ENCODE results near the gene MTCH1. TPM values are rescaled to one million over a fixed set of nuclear protein-coding genes. Genes with fewer than 3 reads are reported as not detected.

Gene MTCH1
- total RNA-seq, 2 donors from 2014 or later = 237 to 273 TPM

GRCh38 chr6:36986704-36987047, 680 bp upstream of the MTCH1 start:
- Histone ChIP-seq H3K27me3 (replicated peaks; ENCODE audit: insufficient read depth) (no peaks in the 10 kb centered on the region), H3K9me3 (no peaks in the 10 kb centered on the region), H3K27ac (peak overlapping the region; percentile 96 to 97), H3K36me3 (no peaks in the 10 kb centered on the region), H3K4me3 (peak overlapping the region; percentile 99), H3K4me1 (ENCODE audit: control insufficient read depth in 1 of 2, low read depth in 2 of 2) (peaks cover 27 to 44% of the 10 kb centered on the region in 2 donors)
- no peak for TF ChIP-seq CTCF (IDR thresholded peaks at IDR 0.05)
- no peak for ATAC-seq (ENCODE audit: insufficient number of reproducible peaks, low FRiP score, low read depth)
- no peak for DNase-seq (ENCODE audit: low spot score)

GRCh38 chr6:36985417-36985807, 584 bp downstream of the MTCH1 start:
- H3K4me3 ChIP-seq = peak overlapping the region; percentile 99
- H3K36me3 ChIP-seq = peaks cover 5% of the 10 kb centered on the region
- no peaks in the 10 kb centered on the region for H3K27me3 ChIP-seq (replicated peaks; ENCODE audit: insufficient read depth)
- H3K9me3 ChIP-seq = no peaks in the 10 kb centered on the region
- H3K27ac ChIP-seq = peak overlapping the region; percentile 96 to 97
- ATAC-seq (ENCODE audit: insufficient number of reproducible peaks, low FRiP score, low read depth) (no peak), DNase-seq (ENCODE audit: low spot score) (no peak)
- TF ChIP-seq CTCF (IDR thresholded peaks at IDR 0.05) = no peak
- H3K4me1 ChIP-seq (ENCODE audit: control insufficient read depth in 1 of 2, low read depth in 2 of 2) = peaks cover 27 to 51% of the 10 kb centered on the region in 2 donors

- no peak for TF ChIP-seq CTCF (IDR thresholded peaks at IDR 0.05)
- Histone ChIP-seq H3K27me3 (replicated peaks; ENCODE audit: insufficient read depth) (no peaks in the 10 kb centered on the region), H3K4me1 (ENCODE audit: control insufficient read depth in 1 of 2, low read depth in 2 of 2) (peaks cover 27 to 51% of the 10 kb centered on the region in 2 donors), H3K4me3 (peak overlapping the region; percentile 99), H3K36me3 (peaks cover 5% of the 10 kb centered on the region), H3K27ac (peak overlapping the region; percentile 96 to 97), H3K9me3 (no peaks in the 10 kb centered on the region)
- ATAC-seq (ENCODE audit: insufficient number of reproducible peaks, low FRiP score, low read depth) (peak; percentile 6), DNase-seq (ENCODE audit: low spot score) (peak; percentile 51)
These were observed 1.2 kb downstream of the MTCH1 start for GRCh38 chr6:36984581-36985416.

- no peak for TF ChIP-seq CTCF (IDR thresholded peaks at IDR 0.05)
- Histone ChIP-seq H3K4me1 (ENCODE audit: control insufficient read depth in 1 of 2, low read depth in 2 of 2) (peaks cover 27 to 54% of the 10 kb centered on the region in 2 donors), H3K9me3 (no peaks in the 10 kb centered on the region), H3K36me3 (peaks cover 5% of the 10 kb centered on the region), H3K27ac (no peak overlapping the region), H3K4me3 (no peak overlapping the region), H3K27me3 (replicated peaks; ENCODE audit: insufficient read depth) (no peaks in the 10 kb centered on the region)
- ATAC-seq (ENCODE audit: insufficient number of reproducible peaks, low FRiP score, low read depth) = no peak
- no peak for DNase-seq (ENCODE audit: low spot score)
These were observed 2.5 kb downstream of the MTCH1 start for GRCh38 chr6:36983538-36983937.

- Histone ChIP-seq H3K4me3 (no peak overlapping the region), H3K4me1 (ENCODE audit: control insufficient read depth in 1 of 2, low read depth in 2 of 2) (peaks cover 24 to 37% of the 10 kb centered on the region in 2 donors), H3K27me3 (replicated peaks; ENCODE audit: insufficient read depth) (no peaks in the 10 kb centered on the region), H3K36me3 (peaks cover 30% of the 10 kb centered on the region), H3K27ac (no peak overlapping the region), H3K9me3 (no peaks in the 10 kb centered on the region)
- no peak for ATAC-seq (ENCODE audit: insufficient number of reproducible peaks, low FRiP score, low read depth)
- DNase-seq (ENCODE audit: low spot score) = no peak
- no peak for TF ChIP-seq CTCF (IDR thresholded peaks at IDR 0.05)
These were observed 4.9 kb downstream of the MTCH1 start for GRCh38 chr6:36980876-36981619.

Data from thoracic aorta (tissue), 2 donors.